Body of pancreas (tissue), 4 donors: ENCODE results near the gene C2orf80. TPM values are rescaled to one million over a fixed set of nuclear protein-coding genes. Genes with fewer than 3 reads are reported as not detected.
"Not testable (repeated sequence)": the region's sequence is repeated elsewhere in the genome, so short reads cannot be mapped to it uniquely, and the experiment has no call there.

Experiments used
- ATAC-seq: fragments of 150-250 bp; one replicate; pipeline ENCODE4 v1.9.1; 2016
- DNase-seq, 4 donors: peaks; one replicate each; pipeline ENCODE4 v3.0.0-alpha.2; 2019
- H3K27ac ChIP-seq, 4 donors: fragments of 200-600 bp; sonication (generic); 1 replicate in 3 of 4; 2 replicates in 1 of 4; pipeline versions ENCODE4 v1.5.1 to v1.6.1; 2016 to 2019; ENCODE audit warnings: mild to moderate bottlenecking in 1 of 4, mixed read lengths in 1 of 4, moderate library complexity in 1 of 4
- H3K27me3 ChIP-seq, 2 donors: fragments of 200-600 bp; sonication (generic); one replicate each; pipeline ENCODE4 v1.6.0; 2016; ENCODE audit warnings: mild to moderate bottlenecking in 1 of 2
- H3K36me3 ChIP-seq, 2 donors: fragments of 200-600 bp; sonication (generic); replicated peaks in 1 of 2; 2 replicates each; pipeline ENCODE4 v1.5.1; 2016; ENCODE audit warnings: low read depth in 2 of 2; ENCODE audit not compliant: insufficient read depth in 1 of 2
- H3K4me1 ChIP-seq: fragments of 200-600 bp; sonication (generic); one replicate; pipeline ENCODE4 v1.6.0; 2016
- H3K4me3 ChIP-seq, 2 donors: fragments of 200-600 bp; sonication (generic); 1 replicate in 1 of 2; 2 replicates in 1 of 2; pipeline ENCODE4 v1.5.1; 2016 to 2019
- H3K9me3 ChIP-seq, 3 donors: fragments of 200-600 bp; sonication (generic); 1 replicate in 2 of 3; 2 replicates in 1 of 3; pipeline ENCODE4 v1.5.1; 2016
- CTCF ChIP-seq, 7 experiments: fragments of 450-650 bp in 4 of 7; fragments of 200-600 bp in 3 of 7; sonication (generic) in 3 of 7; IDR thresholded peaks; one replicate each; pipeline ENCODE4 v1.5.1; 2016 to 2019; ENCODE audit warnings: antibody characterized with exemption in 7 of 7
- POLR2A ChIP-seq, 3 donors: fragments of 450-650 bp; IDR thresholded peaks; one replicate each; pipeline ENCODE4 v1.6.1; 2016; ENCODE audit warnings: antibody characterized with exemption in 3 of 3, mild to moderate bottlenecking in 2 of 3
- WGBS, 2 donors: methylation state at CpG; one replicate each; pipeline ENCODE4 v1.1.5; 2017; 5-methylcytosine and 5-hydroxymethylcytosine counted together
- intact Hi-C: fragments of 100-400 bp; cut with DNase I; formaldehyde crosslinking; loops from one replicate; pipeline ENCODE4 v1.15.1; 2023
- total RNA-seq, 2 donors: library from RNA; depleted of rRNA; stranded (reverse); fragments of >200 nt; gene quantifications; one replicate each; pipeline ENCODE4 v1.1.0, GENCODE V29; 2016

The C2orf80 gene
- total RNA-seq, 2 donors from 2014 or later, result not detected

DNA sequence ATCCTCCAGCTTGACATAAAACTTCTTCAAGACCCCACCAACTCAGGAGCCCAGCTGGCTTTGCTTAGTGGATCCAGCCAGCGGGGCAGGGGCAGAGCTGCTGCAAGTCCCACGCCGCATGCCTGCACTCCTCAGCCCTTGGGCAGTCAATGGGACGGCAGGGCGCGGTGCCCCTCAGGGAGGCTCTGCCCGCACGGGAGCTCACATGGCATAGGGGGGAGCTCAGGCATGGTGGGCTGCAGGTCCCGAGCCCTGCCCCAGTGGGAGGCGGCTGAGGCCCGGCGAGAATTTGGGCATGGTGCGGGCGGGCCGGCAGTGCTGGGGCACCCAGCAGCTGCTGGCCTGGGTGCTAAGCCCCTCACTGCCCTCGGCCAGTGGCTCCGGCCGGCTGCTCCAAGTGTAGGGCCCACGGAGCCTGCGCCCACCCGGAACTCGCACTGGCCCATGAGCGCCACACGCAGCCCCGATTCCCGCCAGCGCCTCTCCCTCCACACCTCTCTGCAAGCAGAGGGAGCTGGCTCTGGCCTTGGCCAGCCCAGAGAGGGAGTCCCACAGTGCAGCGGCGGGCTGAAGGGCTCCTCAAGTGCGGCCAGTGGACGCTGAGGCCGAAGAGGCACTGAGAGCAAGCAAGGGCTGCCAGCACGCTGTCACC, 37.9 kb upstream of the C2orf80 start:
- no peak overlapping the region for H3K27ac ChIP-seq
- H3K4me3 ChIP-seq, result no peak overlapping the region
- DNase-seq, result no peak
- no peak for ATAC-seq
- no peaks in the 10 kb centered on the region for H3K4me1 ChIP-seq
- H3K9me3 ChIP-seq, result no peaks in the 10 kb centered on the region
- TF ChIP-seq POLR2A (IDR thresholded peaks at IDR 0.05) (no peak), CTCF (IDR thresholded peaks at IDR 0.05) (no peak)
- no peaks in the 10 kb centered on the region for H3K36me3 ChIP-seq
- WGBS, 2 donors, result 88 to 97% methylated on average over 6 to 23 of the region's 33 CpGs
- intact Hi-C loops, result no loop called here
- H3K27me3 ChIP-seq, result no peaks in the 10 kb centered on the region

- Histone ChIP-seq H3K4me1 (no peaks in the 10 kb centered on the region), H3K9me3 (no peaks in the 10 kb centered on the region), H3K36me3 (no peaks in the 10 kb centered on the region), H3K27me3 (no peaks in the 10 kb centered on the region), H3K4me3 (no peak overlapping the region), H3K27ac (no peak overlapping the region)
- intact Hi-C loops, result no loop called here
- ATAC-seq, result no peak
- WGBS, 2 donors, result 91 to 95% methylated on average over 2 of the region's 2 CpGs
- DNase-seq, result no peak
- TF ChIP-seq CTCF (IDR thresholded peaks at IDR 0.05) (no peak), POLR2A (IDR thresholded peaks at IDR 0.05) (no peak)
Observed at GRCh38 chr2:208224802-208225201, 35.0 kb upstream of the C2orf80 start.

- no peaks in the 10 kb centered on the region for H3K9me3 ChIP-seq
- no peaks in the 10 kb centered on the region for H3K4me1 ChIP-seq
- 90 to 100% methylated on average over 3 of the region's 3 CpGs for WGBS, 2 donors
- no peaks in the 10 kb centered on the region for H3K36me3 ChIP-seq
- no peaks in the 10 kb centered on the region for H3K27me3 ChIP-seq
- H3K27ac ChIP-seq, result no peak overlapping the region
- intact Hi-C loops, result no loop called here
- ATAC-seq, result no peak
- H3K4me3 ChIP-seq, result no peak overlapping the region
- no peak for TF ChIP-seq CTCF (IDR thresholded peaks at IDR 0.05)
- TF ChIP-seq POLR2A (IDR thresholded peaks at IDR 0.05), result no peak
- no peak for DNase-seq
Observed at GRCh38 chr2:208222351-208222750, 32.5 kb upstream of the C2orf80 start.

- H3K4me3 ChIP-seq, H3K4me1 ChIP-seq, H3K36me3 ChIP-seq, ATAC-seq, H3K9me3 ChIP-seq, H3K27me3 ChIP-seq, intact Hi-C loops, H3K27ac ChIP-seq, DNase-seq: not testable (repeated sequence)
- WGBS, 2 donors, result 78 to 89% methylated on average over 3 of the region's 3 CpGs
Observed at GRCh38 chr2:208221873-208222272, 32.0 kb upstream of the C2orf80 start.

- H3K27ac ChIP-seq, result no peak overlapping the region
- WGBS, 2 donors, result 84% methylated on average over 9 of the region's 9 CpGs
- intact Hi-C loops, result no loop called here
- TF ChIP-seq CTCF (IDR thresholded peaks at IDR 0.05) (no peak), POLR2A (IDR thresholded peaks at IDR 0.05) (no peak)
- no peaks in the 10 kb centered on the region for H3K27me3 ChIP-seq
- H3K36me3 ChIP-seq, result no peaks in the 10 kb centered on the region
- ATAC-seq, result no peak
- peaks cover 11% of the 10 kb centered on the region for H3K4me1 ChIP-seq
- no peak overlapping the region for H3K4me3 ChIP-seq
- no peak for DNase-seq
- H3K9me3 ChIP-seq, result no peaks in the 10 kb centered on the region
Observed at GRCh38 chr2:208210688-208211451, 21.0 kb upstream of the C2orf80 start.
